NCI-H2171 treated with DMSO at 0.1 percent for 48 hours (cell line): ENCODE results near the gene NXPE3.
A peak's percentile ranks its signal among the peaks of the same experiment; 100 is the strongest.

ENCODE experiments used
- DNase-seq: peaks from one replicate; lab custom pipeline; 2025; lab: John Stamatoyannopoulos, UW

The NXPE3 gene

GRCh38 chr3:101803173-101803782, 24.3 kb downstream of the NXPE3 start:
- peak; percentile 73 for DNase-seq

- no peak for DNase-seq
These were observed 24.9 kb downstream of the NXPE3 start for GRCh38 chr3:101803939-101804338.

- no peak for DNase-seq
These were observed 27.5 kb downstream of the NXPE3 start for GRCh38 chr3:101806491-101806890.

- DNase-seq, result no peak
These were observed 28.9 kb downstream of the NXPE3 start for GRCh38 chr3:101807888-101808287.

GRCh38 chr3:101809178-101810021, 30.4 kb downstream of the NXPE3 start:
- DNase-seq, result peak; percentile 14

GRCh38 chr3:101810022-101810418, 31.0 kb downstream of the NXPE3 start:
- DNase-seq, result peak; percentile 36

GRCh38 chr3:101811875-101812274, 32.9 kb downstream of the NXPE3 start:
- no peak for DNase-seq

- no peak for DNase-seq
These were observed 33.9 kb downstream of the NXPE3 start for GRCh38 chr3:101812895-101813294.

- no peak for DNase-seq
These were observed 34.9 kb downstream of the NXPE3 start for GRCh38 chr3:101813817-101814440.

GRCh38 chr3:101814835-101815234, 35.8 kb downstream of the NXPE3 start:
- DNase-seq, result no peak

GRCh38 chr3:101816215-101817149, 37.5 kb downstream of the NXPE3 start:
- DNase-seq, result no peak

- no peak for DNase-seq
These were observed 39.0 kb downstream of the NXPE3 start for GRCh38 chr3:101817992-101818391.

GRCh38 chr3:101819649-101820206, 40.7 kb downstream of the NXPE3 start:
- no peak for DNase-seq

- DNase-seq, result no peak
These were observed 42.5 kb downstream of the NXPE3 start for GRCh38 chr3:101821503-101821902.

GRCh38 chr3:101823525-101823924, 44.5 kb downstream of the NXPE3 start:
- DNase-seq, result no peak

- DNase-seq, result no peak
These were observed 45.7 kb downstream of the NXPE3 start for GRCh38 chr3:101824702-101825101.

GRCh38 chr3:101825904-101826445, 47.0 kb downstream of the NXPE3 start:
- DNase-seq, result no peak

GRCh38 chr3:101827211-101828174, 48.5 kb downstream of the NXPE3 start:
- no peak for DNase-seq

GRCh38 chr3:101828276-101828675, 49.3 kb downstream of the NXPE3 start:
- no peak for DNase-seq
